ENCODE measurements around the gene HBS1L.

Gene HBS1L

DNA sequence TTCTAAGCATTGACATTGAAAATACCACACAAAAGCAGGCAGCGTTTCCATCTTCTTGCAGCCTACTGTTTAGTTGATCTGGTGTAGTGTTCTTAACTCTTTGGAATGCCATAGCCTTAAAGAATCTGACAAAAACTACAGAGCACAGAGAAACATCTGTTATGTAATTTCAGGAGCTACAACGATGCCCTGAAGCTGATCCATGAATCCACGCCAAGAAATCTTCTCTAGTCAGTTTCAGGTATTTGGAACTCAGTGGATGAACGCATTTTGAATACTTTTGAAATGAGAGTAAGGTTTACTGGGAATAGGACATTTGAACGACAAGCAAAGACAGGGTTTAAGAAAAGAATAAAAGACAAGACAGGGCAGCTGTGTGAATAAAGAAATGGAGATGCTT lies 122.5 kb downstream of the HBS1L start:
- Mint-ChIP-seq H3K27me3 (no peaks in the 10 kb centered on the region), H3K36me3 (peaks cover 4 to 7% of the 10 kb centered on the region in 2 donors), H3K9me3 (no peaks in the 10 kb centered on the region), H3K4me3 (no peak overlapping the region), H3K4me1 (no peaks in the 10 kb centered on the region), H3K27ac (no peak overlapping the region)
- ATAC-seq (replicated peaks) (no peak), DNase-seq (no peak)

DNA sequence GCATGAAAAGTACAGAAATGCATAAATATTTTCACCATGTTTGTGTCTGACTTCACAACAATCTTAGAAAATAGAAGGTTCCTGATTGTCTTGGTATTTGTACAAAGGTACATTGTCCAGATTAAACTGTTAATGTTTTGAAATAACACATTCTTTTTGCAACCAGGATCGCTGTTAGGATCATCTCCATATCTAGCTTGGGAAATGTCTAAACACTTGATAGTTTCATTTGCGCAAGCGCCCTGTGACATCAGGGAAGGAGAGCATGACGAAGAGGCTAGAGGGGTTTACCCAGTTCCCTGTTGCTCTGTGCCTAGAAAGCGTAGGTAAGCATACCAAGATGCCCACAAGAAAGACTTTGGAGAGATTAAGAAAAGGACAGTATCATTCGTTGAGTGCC lies 124.2 kb downstream of the HBS1L start:
- DNase-seq = no peak
- no peak overlapping the region for H3K4me3 Mint-ChIP-seq
- peaks cover 4 to 10% of the 10 kb centered on the region in 2 donors for H3K36me3 Mint-ChIP-seq
- ATAC-seq (replicated peaks) = no peak
- no peak overlapping the region for H3K27ac Mint-ChIP-seq
- no peaks in the 10 kb centered on the region for H3K9me3 Mint-ChIP-seq
- H3K4me1 Mint-ChIP-seq = no peaks in the 10 kb centered on the region
- H3K27me3 Mint-ChIP-seq = no peaks in the 10 kb centered on the region

DNA sequence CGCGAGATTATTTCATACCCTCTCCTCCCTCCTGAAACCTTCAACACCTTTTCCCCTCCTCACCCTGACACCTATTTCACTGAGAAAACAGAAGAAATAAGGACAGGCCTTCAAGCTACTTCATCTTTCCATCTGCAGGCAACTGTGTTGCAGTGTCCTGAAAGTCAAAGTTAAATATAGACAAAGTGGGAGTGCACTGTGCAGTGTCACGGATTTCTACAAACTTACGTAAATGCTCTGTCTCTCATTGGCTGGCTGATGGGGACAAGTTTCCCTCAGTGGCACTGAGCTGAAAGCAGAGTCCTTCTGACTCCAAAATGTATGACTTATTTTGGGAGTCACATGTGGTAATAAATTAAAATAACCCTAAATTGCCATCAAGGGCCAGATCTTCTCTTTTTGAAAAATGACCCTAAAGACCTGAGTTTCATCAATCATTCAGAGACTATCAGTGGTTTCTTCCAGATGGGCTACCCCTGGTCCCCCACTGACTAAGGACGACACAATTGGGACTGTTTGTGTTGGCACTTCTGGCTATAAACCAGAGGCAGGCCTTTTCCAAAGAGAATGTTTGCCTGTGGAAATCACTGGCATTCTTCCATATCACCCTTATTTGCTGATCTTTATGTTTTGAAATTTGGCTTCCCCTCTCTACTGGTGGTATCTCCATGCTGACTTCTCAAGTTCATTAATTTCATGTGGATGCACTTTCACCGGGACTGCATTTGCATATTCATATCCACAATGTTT lies 126.3 kb downstream of the HBS1L start:
- H3K4me3 Mint-ChIP-seq = no peak overlapping the region
- DNase-seq (no peak), ATAC-seq (replicated peaks) (no peak)
- H3K9me3 Mint-ChIP-seq = no peaks in the 10 kb centered on the region
- no peak overlapping the region for H3K27ac Mint-ChIP-seq
- no peaks in the 10 kb centered on the region for H3K27me3 Mint-ChIP-seq
- no peaks in the 10 kb centered on the region for H3K4me1 Mint-ChIP-seq
- H3K36me3 Mint-ChIP-seq = peaks cover 4 to 11% of the 10 kb centered on the region in 2 donors

DNA sequence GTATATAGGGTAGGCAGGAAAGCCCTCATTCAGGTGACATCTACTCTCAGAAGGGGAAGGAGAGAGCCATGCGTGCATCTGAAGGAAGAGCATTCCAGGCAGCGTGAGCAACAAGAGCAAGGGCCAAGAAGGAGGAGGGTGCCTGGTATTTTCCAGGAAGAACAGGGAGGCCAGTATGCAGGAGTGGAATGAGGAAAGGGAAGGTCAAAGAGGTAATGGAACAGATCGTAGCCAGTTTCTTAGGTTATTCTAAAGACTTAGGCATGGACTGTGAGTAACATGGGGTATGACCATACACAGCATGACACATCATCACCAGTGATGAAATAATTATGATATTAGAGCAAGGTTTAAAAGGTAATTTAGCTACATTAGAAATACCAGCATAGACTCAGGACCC lies 128.8 kb downstream of the HBS1L start:
- Mint-ChIP-seq H3K4me3 (no peak overlapping the region), H3K36me3 (peaks cover 4 to 11% of the 10 kb centered on the region in 2 donors), H3K4me1 (no peaks in the 10 kb centered on the region), H3K27ac (no peak overlapping the region), H3K9me3 (no peaks in the 10 kb centered on the region), H3K27me3 (no peaks in the 10 kb centered on the region)
- no peak for DNase-seq
- no peak for ATAC-seq (replicated peaks)

DNA sequence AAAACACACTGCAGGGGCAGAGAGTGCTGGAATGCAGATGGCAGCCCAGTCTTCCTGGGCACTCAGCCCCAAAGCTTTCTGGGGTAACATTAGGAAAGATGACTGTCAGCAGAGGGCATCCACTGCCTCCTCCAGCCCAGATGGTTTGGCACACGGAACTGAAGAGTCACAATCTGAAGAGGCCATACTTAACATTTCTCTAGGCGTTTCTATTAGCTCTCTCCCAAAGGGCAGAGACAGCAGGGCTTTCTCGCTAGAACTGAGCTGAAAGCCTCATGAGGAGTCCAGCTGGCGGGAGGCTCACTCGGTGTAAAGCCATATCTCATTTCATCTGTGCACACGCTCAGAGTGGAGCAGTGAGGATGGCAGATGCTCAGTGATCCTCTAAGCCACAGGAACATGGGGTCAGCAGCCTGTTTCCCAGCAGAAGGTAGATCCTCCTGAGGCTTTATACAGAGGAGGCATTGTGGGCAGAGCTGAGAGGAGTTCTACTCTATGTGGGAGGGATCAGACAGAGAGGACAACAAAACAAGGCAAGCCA lies 132.8 kb downstream of the HBS1L start:
- Mint-ChIP-seq H3K9me3 (no peaks in the 10 kb centered on the region), H3K4me1 (no peaks in the 10 kb centered on the region), H3K36me3 (peaks cover 4 to 11% of the 10 kb centered on the region in 2 donors), H3K27me3 (peaks cover 0 to 2% of the 10 kb centered on the region in 2 donors), H3K27ac (no peak overlapping the region), H3K4me3 (no peak overlapping the region)
- DNase-seq (no peak), ATAC-seq (replicated peaks) (no peak)

DNA sequence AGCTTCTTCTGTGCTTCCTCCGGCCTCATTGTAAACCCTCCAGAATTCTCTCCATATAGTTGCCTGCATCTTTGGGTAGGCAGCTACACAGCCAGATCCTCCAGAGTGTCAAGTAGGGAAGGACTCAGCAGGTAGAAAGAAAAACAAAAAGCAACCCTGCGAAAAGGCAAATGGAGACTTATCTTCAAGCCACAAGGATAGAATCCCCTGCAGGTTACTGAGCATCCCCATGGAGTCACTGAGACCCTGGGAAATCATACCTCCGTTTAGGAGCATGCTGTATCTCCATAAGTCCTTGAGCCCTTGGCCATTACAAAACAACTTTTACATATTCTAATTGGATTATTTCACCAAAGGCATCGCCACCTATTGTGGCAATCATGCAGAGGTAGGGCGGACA lies 133.3 kb downstream of the HBS1L start:
- Mint-ChIP-seq H3K4me3 (no peak overlapping the region), H3K36me3 (peaks cover 4 to 13% of the 10 kb centered on the region in 2 donors), H3K9me3 (no peaks in the 10 kb centered on the region), H3K27me3 (peaks cover 0 to 3% of the 10 kb centered on the region in 2 donors), H3K27ac (no peak overlapping the region), H3K4me1 (no peaks in the 10 kb centered on the region)
- no peak for ATAC-seq (replicated peaks)
- DNase-seq = no peak

DNA sequence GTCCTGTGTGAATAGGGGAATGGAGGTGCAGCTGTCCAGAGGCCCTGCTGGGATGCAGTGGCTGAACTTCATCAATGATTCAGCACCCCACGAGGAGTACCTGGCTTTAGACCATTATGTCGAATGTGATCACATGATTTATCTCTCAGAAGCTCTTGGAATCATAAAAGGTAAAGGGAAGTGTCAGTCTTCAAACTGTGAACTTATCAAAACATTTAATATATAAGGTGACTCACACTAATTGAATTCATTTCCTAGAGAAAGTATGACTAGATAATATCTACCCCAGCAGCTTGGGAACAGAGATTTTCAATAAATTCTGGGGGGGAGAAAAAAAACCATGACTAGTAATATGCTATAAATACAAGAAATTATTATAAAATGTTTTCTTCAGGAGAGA lies 134.2 kb downstream of the HBS1L start:
- no peak overlapping the region for H3K27ac Mint-ChIP-seq
- H3K27me3 Mint-ChIP-seq = peaks cover 0 to 9% of the 10 kb centered on the region in 2 donors
- no peaks in the 10 kb centered on the region for H3K4me1 Mint-ChIP-seq
- no peak for ATAC-seq (replicated peaks)
- peaks cover 4 to 14% of the 10 kb centered on the region in 2 donors for H3K36me3 Mint-ChIP-seq
- no peak for DNase-seq
- H3K4me3 Mint-ChIP-seq = no peak overlapping the region
- no peaks in the 10 kb centered on the region for H3K9me3 Mint-ChIP-seq

DNA sequence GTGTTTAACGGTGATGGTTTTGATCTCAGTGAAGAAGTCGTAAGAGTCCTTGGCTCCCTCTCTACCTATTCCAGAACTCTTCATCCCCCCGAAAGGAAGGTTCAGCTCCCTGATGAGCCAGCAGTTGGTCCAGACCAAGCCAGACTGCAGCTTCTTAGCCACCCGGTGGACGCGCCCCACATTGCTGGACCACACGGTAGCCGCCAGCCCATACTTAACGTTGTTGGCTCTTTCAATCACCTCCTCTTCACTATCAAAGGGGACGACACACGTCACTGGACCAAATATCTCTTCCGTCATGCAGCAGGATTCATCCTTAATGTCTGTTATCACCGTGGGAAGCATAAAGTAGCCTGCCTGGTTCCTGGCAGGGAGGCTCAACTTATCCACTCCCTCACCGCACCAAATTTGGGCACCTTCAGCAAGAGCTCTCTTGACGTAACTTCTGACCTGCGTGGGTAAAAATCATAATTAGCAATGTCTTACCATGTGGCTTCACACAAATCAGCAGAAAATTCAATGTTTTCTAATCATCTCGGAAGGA lies 136.1 kb downstream of the HBS1L start:
- DNase-seq = no peak
- no peak for ATAC-seq (replicated peaks)
- Mint-ChIP-seq H3K27me3 (peaks cover 0 to 9% of the 10 kb centered on the region in 2 donors), H3K27ac (no peak overlapping the region), H3K4me1 (no peaks in the 10 kb centered on the region), H3K36me3 (peaks cover 4 to 14% of the 10 kb centered on the region in 2 donors), H3K4me3 (no peak overlapping the region), H3K9me3 (peaks cover 0 to 5% of the 10 kb centered on the region in 2 donors)

DNA sequence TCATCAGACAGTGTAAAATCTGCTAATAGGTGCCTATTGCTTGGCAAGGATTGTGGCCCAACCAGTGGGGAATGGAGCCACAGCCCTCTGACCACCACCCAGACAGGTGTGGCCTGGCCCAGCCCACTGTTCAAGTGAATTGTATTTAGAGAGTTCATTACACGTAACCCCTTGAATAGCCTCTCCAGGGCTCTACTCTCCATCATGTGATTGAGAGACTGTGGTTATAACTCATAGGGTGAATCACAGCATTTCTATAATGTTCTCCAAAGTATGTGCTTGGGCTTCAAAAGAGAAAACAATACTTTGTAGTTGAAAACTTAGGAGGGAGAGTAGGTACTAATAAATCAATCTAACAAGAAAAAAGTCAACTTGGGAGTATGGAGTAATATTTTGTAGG lies 143.1 kb downstream of the HBS1L start:
- Mint-ChIP-seq H3K4me1 (no peaks in the 10 kb centered on the region), H3K27me3 (peaks cover 5 to 13% of the 10 kb centered on the region in 2 donors), H3K36me3 (peaks cover 0 to 5% of the 10 kb centered on the region in 2 donors), H3K27ac (no peak overlapping the region), H3K4me3 (no peak overlapping the region), H3K9me3 (peaks cover 0 to 5% of the 10 kb centered on the region in 2 donors)
- DNase-seq (no peak), ATAC-seq (replicated peaks) (no peak)

DNA sequence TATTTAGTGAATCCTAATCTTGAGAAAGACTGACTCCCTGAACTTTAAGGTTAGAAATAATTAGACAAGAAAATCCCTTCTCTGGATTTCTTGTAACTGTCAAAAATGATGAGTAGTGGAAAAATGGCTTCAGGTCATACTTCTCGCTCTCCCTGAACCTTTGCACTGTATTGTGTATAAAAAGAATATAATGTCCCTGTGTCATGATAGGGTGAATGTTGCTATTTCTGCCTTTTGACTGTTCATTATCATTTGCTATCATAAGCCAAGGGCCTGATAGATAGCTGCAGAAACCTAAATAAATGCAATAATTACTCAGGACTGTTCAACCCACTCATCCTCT lies 144.1 kb downstream of the HBS1L start:
- peaks cover 0 to 5% of the 10 kb centered on the region in 2 donors for H3K9me3 Mint-ChIP-seq
- DNase-seq (no peak), ATAC-seq (replicated peaks) (no peak)
- H3K27ac Mint-ChIP-seq = no peak overlapping the region
- H3K4me3 Mint-ChIP-seq = no peak overlapping the region
- no peaks in the 10 kb centered on the region for H3K4me1 Mint-ChIP-seq
- H3K36me3 Mint-ChIP-seq = peaks cover 0 to 1% of the 10 kb centered on the region in 2 donors
- H3K27me3 Mint-ChIP-seq = peaks cover 0 to 13% of the 10 kb centered on the region in 2 donors
